ENCODE measurements around the gene BSN. TPM values are rescaled to one million over a fixed set of nuclear protein-coding genes. Genes with fewer than 3 reads are reported as not detected.
A peak's percentile ranks its signal among the peaks of the same experiment; 100 is the strongest.

The BSN gene
- polyA plus RNA-seq, 2 of the 4 experiments (the other 2 are of a cell fraction), result 0.04 to 0.08 TPM

GRCh38 chr3:49655731-49656285 is 101.5 kb downstream of the BSN start (continued):
- TF ChIP-seq PHF8 (IDR thresholded peaks at IDR 0.05; ENCODE audit: borderline replicate concordance, low read depth) (no peak), POLR2A (IDR thresholded peaks at IDR 0.05; ENCODE audit: low read length) (no peak)

- Histone ChIP-seq H3K4me2 (no peak overlapping the region), H3K4me1 (no peaks in the 10 kb centered on the region), H3K27ac (no peak overlapping the region), H3K4me3 (no peak overlapping the region), H3K9me3 (no peaks in the 10 kb centered on the region)
- DNase-seq (ENCODE audit: low read depth in 1 of 2, low spot score in 1 of 2), result no peak
- ChIA-PET POLR2A (no interaction called here), CTCF (interaction anchor here (0.8 to 4.3 kb wide), 4 partner anchors 13 to 118 kb away, joined by 3 to 20 read pairs (median 6); no protein-coding TSS in a partner anchor)
- ATAC-seq, result peak in 1 of 2 experiments; percentile 74; a peak in 3 of 6 replicates
- 71% methylated on average over 16 of the region's 18 CpGs for WGBS (ENCODE audit: missing lambda C conversion rate)
- no peak for FAIRE-seq
- peak in 1 of 2 experiments; percentile 42; a peak in 3 of 5 replicates for TF ChIP-seq RAD21 (conservative IDR thresholded peaks at IDR 0.05 in 1 of 2, IDR thresholded peaks at IDR 0.05 in 1 of 2)
- 0 out of 3 replicates have a peak, but pooled peaks have one; percentile 14 for TF ChIP-seq SMC3 (IDR thresholded peaks at IDR 0.05)
- TF ChIP-seq HOXB5 (CRISPR knock-in tag; IDR thresholded peaks at IDR 0.05), result no peak
These were observed 102.3 kb downstream of the BSN start for GRCh38 chr3:49656541-49657112.

- Histone ChIP-seq H3K9me3 (no peaks in the 10 kb centered on the region), H3K4me1 (no peaks in the 10 kb centered on the region), H3K27ac (no peak overlapping the region), H3K4me2 (no peak overlapping the region), H3K4me3 (no peak overlapping the region)
- WGBS (ENCODE audit: missing lambda C conversion rate), result 81% methylated on average over 18 of the region's 36 CpGs
- FAIRE-seq, result no peak
- ChIA-PET POLR2A (no interaction called here), CTCF (interaction anchor here (1.0 to 4.3 kb wide), 5 partner anchors 14 to 118 kb away, joined by 3 to 20 read pairs (median 4); no protein-coding TSS in a partner anchor)
- peak in 1 of 2 experiments; percentile 12; a peak in 2 of 6 replicates for ATAC-seq
- DNase-seq (ENCODE audit: low read depth in 1 of 2, low spot score in 1 of 2), result no peak
- TF ChIP-seq NFE2L2 (conservative IDR thresholded peaks at IDR 0.05; ENCODE audit: low read length) (no peak), HES2 (IDR thresholded peaks at IDR 0.05) (no peak), CTCF (IDR thresholded peaks at IDR 0.05) (no peak), SMC3 (IDR thresholded peaks at IDR 0.05) (no peak), TP53 (CRISPR knock-in tag; IDR thresholded peaks at IDR 0.05) (no peak)
These were observed 103.1 kb downstream of the BSN start for GRCh38 chr3:49657208-49657915.

GRCh38 chr3:49658711-49659110 is 104.4 kb downstream of the BSN start:
- no peaks in the 10 kb centered on the region for H3K9me3 ChIP-seq
- H3K4me3 ChIP-seq, result no peak overlapping the region
- WGBS (ENCODE audit: missing lambda C conversion rate), result 84% methylated on average over 1 of the region's 2 CpGs
- ChIA-PET CTCF (interaction anchor here (1.1 to 4.3 kb wide), 2 partner anchors 42 to 120 kb away, joined by 3 to 20 read pairs; no protein-coding TSS in a partner anchor), POLR2A (no interaction called here)
- H3K4me2 ChIP-seq, result no peak overlapping the region
- no peak for TF ChIP-seq TP53 (CRISPR knock-in tag; IDR thresholded peaks at IDR 0.05)
- TF ChIP-seq KDM1A (IDR thresholded peaks at IDR 0.05; ENCODE audit: low read depth), result no peak
- no peak for DNase-seq (ENCODE audit: low read depth in 1 of 2, low spot score in 1 of 2)
- no peak for ATAC-seq
- no peak overlapping the region for H3K27ac ChIP-seq
- no peaks in the 10 kb centered on the region for H3K4me1 ChIP-seq
- no peak for FAIRE-seq

GRCh38 chr3:49659756-49660155 is 105.5 kb downstream of the BSN start:
- 55% methylated on average over 4 of the region's 4 CpGs for WGBS (ENCODE audit: missing lambda C conversion rate)
- no peak for TF ChIP-seq SMC3 (IDR thresholded peaks at IDR 0.05)
- TF ChIP-seq ESRRA (IDR thresholded peaks at IDR 0.05; ENCODE audit: borderline replicate concordance, low read length), result no peak
- no peak for TF ChIP-seq POLR2AphosphoS2 (conservative IDR thresholded peaks at IDR 0.05; ENCODE audit: low read length)
- TF ChIP-seq SREBF2 (IDR thresholded peaks at IDR 0.05), result no peak
- TF ChIP-seq ZC3H11A (IDR thresholded peaks at IDR 0.05), result no peak
- no peak for TF ChIP-seq KDM5A (IDR thresholded peaks at IDR 0.05)
- no peak for TF ChIP-seq CHD2 (IDR thresholded peaks at IDR 0.05; ENCODE audit: low read length, partially characterized antibody)
- no peak for TF ChIP-seq POLR2A (IDR thresholded peaks at IDR 0.05; ENCODE audit: low read length)
- no peak for TF ChIP-seq GATA3 (IDR thresholded peaks at IDR 0.05; ENCODE audit: borderline replicate concordance)
- TF ChIP-seq E2F6 (IDR thresholded peaks at IDR 0.05; ENCODE audit: borderline replicate concordance, low read depth), result no peak
- no peak for TF ChIP-seq CEBPB (IDR thresholded peaks at IDR 0.05)
- TF ChIP-seq HMGXB4 (CRISPR knock-in tag; IDR thresholded peaks at IDR 0.05; ENCODE audit: borderline replicate concordance), result no peak
- TF ChIP-seq HOXB13 (CRISPR knock-in tag; IDR thresholded peaks at IDR 0.05; ENCODE audit: low read depth), result no peak
- TF ChIP-seq RARB (CRISPR knock-in tag; IDR thresholded peaks at IDR 0.05), result no peak
- TF ChIP-seq RFX5 (IDR thresholded peaks at IDR 0.05), result no peak

More at GRCh38 chr3:49659756-49660155, 105.5 kb downstream of the BSN start:
- H3K9me3 ChIP-seq, result no peaks in the 10 kb centered on the region
- no peak overlapping the region for H3K27ac ChIP-seq
- POLR2A ChIA-PET, result no interaction called here
- H3K4me1 ChIP-seq, result no peaks in the 10 kb centered on the region
- H3K4me2 ChIP-seq, result no peak overlapping the region
- no peak overlapping the region for H3K4me3 ChIP-seq
- CTCF ChIA-PET, result interaction anchor here (2.6 to 5.2 kb wide), 2 partner anchors 12 to 120 kb away, joined by 9 to 29 read pairs; no protein-coding TSS in a partner anchor
- DNase-seq (ENCODE audit: low read depth in 1 of 2, low spot score in 1 of 2), result no peak
- FAIRE-seq, result no peak
- no peak for ATAC-seq
